HuH-7 (cell line): ENCODE results near the gene KRTDAP.

Source experiments
- DNase-seq: peaks from one replicate; pipeline ENCODE4 v3.0.0; 2011; ENCODE audit warnings: low spot score

Gene KRTDAP

GRCh38 chr19:35490364-35490763, at the start of gene KRTDAP:
KRTDAP (minus strand) TSS chr19:35490464; CDS start chr19:35490442, 22 bp downstream.
- no peak for DNase-seq

- no peak for DNase-seq
Observed at GRCh38 chr19:35539850-35540249, 49.6 kb upstream of the KRTDAP start.

- DNase-seq = no peak
Observed at GRCh38 chr19:35539314-35539713, 49.0 kb upstream of the KRTDAP start.

- no peak for DNase-seq
Observed at GRCh38 chr19:35534803-35535480, 44.7 kb upstream of the KRTDAP start.

GRCh38 chr19:35533822-35534392, 43.6 kb upstream of the KRTDAP start:
- no peak for DNase-seq

- DNase-seq = no peak
Observed at GRCh38 chr19:35533201-35533821, 43.0 kb upstream of the KRTDAP start, which contains the start of gene GAPDHS. GAPDHS (plus strand) TSS chr19:35533456; CDS start chr19:35533528, 72 bp downstream.

- DNase-seq = no peak
Observed at GRCh38 chr19:35531291-35531690, 41.0 kb upstream of the KRTDAP start.

- DNase-seq = no peak
Observed at GRCh38 chr19:35529241-35530218, 39.3 kb upstream of the KRTDAP start.

- DNase-seq = no peak
Observed at GRCh38 chr19:35528218-35529038, 38.2 kb upstream of the KRTDAP start, which contains the start of gene SBSN. SBSN (minus strand) TSS chr19:35528311; CDS start chr19:35528281, 30 bp downstream.

GRCh38 chr19:35525873-35526272, 35.6 kb upstream of the KRTDAP start:
- DNase-seq = no peak

- no peak for DNase-seq
Observed at GRCh38 chr19:35524181-35524837, 34.0 kb upstream of the KRTDAP start.

- no peak for DNase-seq
Observed at GRCh38 chr19:35522745-35523327, 32.6 kb upstream of the KRTDAP start.

GRCh38 chr19:35521124-35521743, 31.0 kb upstream of the KRTDAP start:
- no peak for DNase-seq

- no peak for DNase-seq
Observed at GRCh38 chr19:35519291-35519690, 29.0 kb upstream of the KRTDAP start.

- no peak for DNase-seq
Observed at GRCh38 chr19:35518313-35518712, 28.0 kb upstream of the KRTDAP start.

GRCh38 chr19:35517342-35517741, 27.1 kb upstream of the KRTDAP start:
- DNase-seq = no peak

GRCh38 chr19:35516310-35516709, 26.0 kb upstream of the KRTDAP start:
- DNase-seq = no peak

- DNase-seq = no peak
Observed at GRCh38 chr19:35514282-35514809, 24.1 kb upstream of the KRTDAP start.

GRCh38 chr19:35513628-35514281, 23.5 kb upstream of the KRTDAP start, which contains the start of gene DMKN:
DMKN (minus strand) TSS chr19:35513649; CDS start chr19:35513475, 174 bp downstream.
- peak; percentile 58 for DNase-seq
